IMR-90 (cell line): Measurements from ENCODE around the gene IL1R2. TPM values are rescaled to one million over a fixed set of nuclear protein-coding genes. Genes with fewer than 3 reads are reported as not detected.

Experiments used
- ATAC-seq: fragments of 200-7000 bp; cut with Tn5 transposase; 2 replicates; pipeline ENCODE4 v1.9.1; 2020; ENCODE audit warnings: low read depth, mild to moderate bottlenecking, moderate library complexity
- BruUV-seq: library from RNA; stranded (reverse); fragments of 400-500 nt; replicated peaks from 2 replicates; lab custom pipeline; 2021; lab: Mats Ljungman, UMichigan
- CTCF ChIA-PET: fragments of 300-600 bp; formaldehyde crosslinking; extraction: SDS; loops from one replicate; lab custom pipeline; 2021; ENCODE audit warnings: antibody characterized with exemption; lab: Yijun Ruan, JAX
- POLR2A ChIA-PET: fragments of 300-600 bp; sonication (Branson Sonifier 250); formaldehyde crosslinking; loops from one replicate; lab custom pipeline; 2022; ENCODE audit warnings: antibody characterized with exemption; ENCODE audit not compliant: unreplicated experiment; lab: Charles Lee
- DNase-seq: peaks from one replicate; pipeline ENCODE4 v3.0.0; 2013
- H2AFZ ChIP-seq: replicated peaks from 2 replicates; pipeline ENCODE3; 2013; ENCODE audit warnings: low read length, mild to moderate bottlenecking; ENCODE audit not compliant: poor library complexity
- H2AK5ac ChIP-seq: 2 replicates; pipeline ENCODE4 v1.6.1; 2013; ENCODE audit warnings: low read depth, low read length, inconsistent platforms
- H2AK9ac ChIP-seq: replicated peaks from 2 replicates; pipeline ENCODE3; 2013; ENCODE audit warnings: mild to moderate bottlenecking, low read depth, low read length, moderate library complexity; ENCODE audit not compliant: poor library complexity
- H2BK120ac ChIP-seq: 2 replicates; pipeline ENCODE4 v1.6.1; 2013; ENCODE audit warnings: low read depth, low read length, inconsistent platforms
- H2BK15ac ChIP-seq: 3 replicates; pipeline ENCODE4 v1.6.1; 2013; ENCODE audit warnings: low read depth, low read length, inconsistent platforms
- H2BK20ac ChIP-seq: 2 replicates; pipeline ENCODE4 v1.6.1; 2013; ENCODE audit warnings: low read depth, mild to moderate bottlenecking, inconsistent platforms, low read length, moderate library complexity
- H2BK5ac ChIP-seq: 2 replicates; pipeline ENCODE4 v1.6.1; 2013; ENCODE audit warnings: mild to moderate bottlenecking, low read depth, low read length, inconsistent platforms; ENCODE audit not compliant: poor library complexity, severe bottlenecking
- H3K14ac ChIP-seq: replicated peaks from 2 replicates; pipeline ENCODE4 v1.6.1; 2013; ENCODE audit warnings: low read depth, low read length, inconsistent platforms
- H3K18ac ChIP-seq: 2 replicates; pipeline ENCODE4 v1.6.1; 2013; ENCODE audit warnings: low read depth, low read length, control low read depth
- H3K23ac ChIP-seq: 2 replicates; pipeline ENCODE4 v1.6.1; 2013; ENCODE audit warnings: low read depth, low read length, inconsistent platforms
- H3K27ac ChIP-seq: 2 replicates; pipeline ENCODE4 v1.5.1; 2013; ENCODE audit warnings: mild to moderate bottlenecking, control low read depth, low read length; ENCODE audit not compliant: insufficient read depth
- H3K27me3 ChIP-seq: 2 replicates; pipeline ENCODE4 v1.6.1; 2013; ENCODE audit warnings: low read length; ENCODE audit not compliant: control insufficient read depth, insufficient read depth
- H3K36me3 ChIP-seq: 2 replicates; pipeline ENCODE4 v1.6.1; 2013; ENCODE audit warnings: low read length, mixed read lengths; ENCODE audit not compliant: control insufficient read depth, insufficient read depth
- H3K4ac ChIP-seq: 2 replicates; pipeline ENCODE4 v1.6.1; 2013; ENCODE audit warnings: low read depth, low read length, inconsistent platforms
- H3K4me1 ChIP-seq: 2 replicates; pipeline ENCODE4 v1.6.1; 2013; ENCODE audit warnings: low read length, mixed read lengths; ENCODE audit not compliant: control insufficient read depth, insufficient read depth
- H3K4me2 ChIP-seq: 2 replicates; pipeline ENCODE4 v1.6.1; 2013; ENCODE audit warnings: low read depth, mild to moderate bottlenecking, control low read depth, low read length, moderate library complexity
- H3K4me3 ChIP-seq: 2 replicates; pipeline ENCODE4 v1.5.1; 2013; ENCODE audit warnings: low read depth, mild to moderate bottlenecking, control low read depth, low read length, moderate library complexity; ENCODE audit not compliant: insufficient read depth
- H3K56ac ChIP-seq: 2 replicates; pipeline ENCODE4 v1.6.1; 2013; ENCODE audit warnings: low read length, inconsistent platforms; ENCODE audit not compliant: insufficient read depth; ENCODE audit errors: extremely low read depth
- H3K79me1 ChIP-seq, 2 experiments: 2 replicates each; pipeline ENCODE4 v1.6.1; 2013; ENCODE audit warnings: low read length in 2 of 2, inconsistent platforms in 1 of 2, low read depth in 1 of 2
- H3K9ac ChIP-seq: 2 replicates; pipeline ENCODE4 v1.6.1; 2013; ENCODE audit warnings: low read depth, low read length, control low read depth
- H3K9me1 ChIP-seq: 2 replicates; pipeline ENCODE4 v1.6.1; 2013; ENCODE audit warnings: low read length, inconsistent platforms; ENCODE audit not compliant: insufficient read depth
- H3K9me3 ChIP-seq: 2 replicates; pipeline ENCODE4 v1.6.1; 2013; ENCODE audit warnings: low read length; ENCODE audit not compliant: control insufficient read depth, insufficient read depth
- H4K20me1 ChIP-seq: 2 replicates; pipeline ENCODE4 v1.6.1; 2013; ENCODE audit warnings: low read length, inconsistent platforms; ENCODE audit not compliant: insufficient read depth
- H4K5ac ChIP-seq: 2 replicates; pipeline ENCODE4 v1.6.1; 2013; ENCODE audit warnings: mild to moderate bottlenecking, low read depth, low read length, control low read depth
- H4K8ac ChIP-seq, 2 experiments: 2 replicates each; pipeline ENCODE4 v1.6.1; 2013; ENCODE audit warnings: low read depth in 2 of 2, low read length in 2 of 2, control low read depth in 1 of 2, inconsistent platforms in 1 of 2
- H4K91ac ChIP-seq: 2 replicates; pipeline ENCODE4 v1.6.1; 2013; ENCODE audit warnings: low read depth, low read length, inconsistent platforms; ENCODE audit not compliant: insufficient read depth
- FOS ChIP-seq: fragments of 150-350 bp; IDR thresholded peaks from 2 replicates; pipeline ENCODE4 v1.6.1; 2016; ENCODE audit warnings: low read depth, low read length
- NFE2L2 ChIP-seq: fragments of 150-350 bp; IDR thresholded peaks from 2 replicates; pipeline ENCODE4 v1.6.1; 2016; ENCODE audit warnings: low read depth, mild to moderate bottlenecking, low read length
- SMC3 ChIP-seq: fragments of 150-350 bp; IDR thresholded peaks from 2 replicates; pipeline ENCODE4 v1.6.1; 2016; ENCODE audit warnings: low read depth, mild to moderate bottlenecking, antibody characterized with exemption, low read length, moderate library complexity
- WGBS, 2 experiments: methylation state at CpG; one replicate each; pipeline versions ENCODE4 v1.1.5 to v1.1.7; 2013; ENCODE audit warnings: missing lambda C conversion rate in 2 of 2; ENCODE audit not compliant: insufficient read length in 1 of 2; ENCODE audit errors: extremely low coverage in 2 of 2; 5-methylcytosine and 5-hydroxymethylcytosine counted together
- dilution Hi-C: fragments of 300-500 bp; cut with HindIII; formaldehyde crosslinking; loops from one replicate; pipeline ENCODE4 v1.14.3; 2018; ENCODE audit warnings: low sequenced_read_pairs; ENCODE audit not compliant: unreplicated experiment
- in situ Hi-C: fragments of 300-500 bp; cut with MboI; formaldehyde crosslinking; loops from 3 replicates; pipeline ENCODE4 v1.14.3; 2019; ENCODE audit warnings: low sequenced_read_pairs, inconsistent platforms, mixed read lengths
- intact Hi-C: fragments of 100-400 bp; cut with micrococcal nuclease; formaldehyde crosslinking; loops from 2 replicates; pipeline ENCODE4 v1.10.0; 2022
- polyA plus RNA-seq, 3 experiments: library from polyadenylated mRNA; depleted of rRNA; stranded (reverse); fragments of >200 nt; gene quantifications; 2 replicates each; pipeline ENCODE4 v1.2.3, GENCODE V29; 2012; ENCODE audit warnings: low replicate concordance in 1 of 3
- total RNA-seq: library from RNA; depleted of rRNA; stranded (reverse); fragments of >200 nt; gene quantifications from 2 replicates; pipeline ENCODE4 v1.2.3, GENCODE V29; 2012

IL1R2 gene
- total and polyA plus RNA-seq, 2 of the 4 experiments (the other 2 are of a cell fraction): not detected

- TF ChIP-seq SMC3: no peak
Observed at GRCh38 chr2:102022884-102023539, 31.3 kb downstream of the IL1R2 start (continued).

DNA sequence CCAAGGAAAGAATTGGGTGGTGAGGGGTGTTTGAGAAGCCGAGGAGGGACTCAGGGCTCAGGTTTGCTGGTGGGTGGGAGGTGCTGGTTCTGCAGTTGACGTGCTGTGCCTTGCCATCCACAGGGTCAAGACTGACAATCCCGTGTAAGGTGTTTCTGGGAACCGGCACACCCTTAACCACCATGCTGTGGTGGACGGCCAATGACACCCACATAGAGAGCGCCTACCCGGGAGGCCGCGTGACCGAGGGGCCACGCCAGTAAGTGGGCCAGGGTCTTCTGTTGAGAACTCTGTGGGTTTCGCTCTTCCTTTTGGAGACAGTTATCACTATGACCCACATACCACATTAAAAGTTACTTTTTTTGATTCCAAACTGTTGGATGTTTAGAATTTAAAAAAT lies 32.6 kb downstream of the IL1R2 start:
- H3K23ac ChIP-seq: no peak overlapping the region
- H3K9me1 ChIP-seq: peaks cover 15% of the 10 kb centered on the region
- no TSS peak for BruUV-seq
- H3K4me2 ChIP-seq: no peak overlapping the region
- intact Hi-C loops: loop anchor here (5.0 kb wide), 3 partner anchors 103 to 333 kb away; partner anchors contain the start of genes IL18R1 and IL1R1
- dilution Hi-C loops: loop anchor here (25.0 kb wide), 1 partner anchor 138 kb away; no protein-coding TSS in a partner anchor
- POLR2A ChIA-PET: no interaction called here
- H3K36me3 ChIP-seq: no peaks in the 10 kb centered on the region
- H3K4me1 ChIP-seq: peaks cover 22% of the 10 kb centered on the region
- no peak overlapping the region for H3K4ac ChIP-seq
- no peaks in the 10 kb centered on the region; a peak in 1 of 4 replicates for H3K79me1 ChIP-seq
- H2AK9ac ChIP-seq: no peak overlapping the region
- H3K9me3 ChIP-seq: no peaks in the 10 kb centered on the region
- no peak overlapping the region; the same call in 1 of the 2 replicates for H4K91ac ChIP-seq
- no peak overlapping the region for H3K56ac ChIP-seq
- in situ Hi-C loops: loop anchor here (5.0 to 10.0 kb wide), 3 partner anchors 120 to 328 kb away; partner anchors contain the start of gene IL1R1
- no peak overlapping the region for H3K27ac ChIP-seq
- no peaks in the 10 kb centered on the region for H4K20me1 ChIP-seq
- DNase-seq: no peak
- H4K8ac ChIP-seq: no peak overlapping the region
- no peaks in the 10 kb centered on the region for H3K27me3 ChIP-seq
- no peak for ATAC-seq
- peak overlapping the region; percentile 43; the same call in 1 of the 2 replicates for H2AK5ac ChIP-seq
- 100% methylated on average over 3 of the region's 12 CpGs; no CpG with 5 or more reads in 1 of the 2 experiments for WGBS, 2 experiments
- no peak overlapping the region for H3K4me3 ChIP-seq
- H3K14ac ChIP-seq: no peak overlapping the region
- no peak for TF ChIP-seq NFE2L2
- TF ChIP-seq FOS: no peak
- H3K9ac ChIP-seq: no peak overlapping the region
- no peak overlapping the region for H4K5ac ChIP-seq
- no peak overlapping the region for H2AFZ ChIP-seq
- H2BK15ac ChIP-seq: 0 out of 3 replicates have a peak overlapping the region, but pooled peaks have one; percentile 23
- H2BK20ac ChIP-seq: no peak overlapping the region
- H2BK120ac ChIP-seq: no peak overlapping the region
- no peak overlapping the region; the same call in 1 of the 2 replicates for H3K18ac ChIP-seq
- H2BK5ac ChIP-seq: no peak overlapping the region
- CTCF ChIA-PET: interaction anchor here (3.1 kb wide), 1 partner anchor 216 kb away, joined by 17 read pairs; no protein-coding TSS in a partner anchor
